Erythroblast (primary cell): ENCODE measurements around the gene COL4A2.

Experiments used
- DNase-seq, 2 experiments: peaks; one replicate each; lab custom pipeline; 2025; lab: John Stamatoyannopoulos, UW
- GATA1 ChIP-seq: IDR thresholded peaks from 2 replicates; pipeline ENCODE4 v1.6.1; 2011; ENCODE audit warnings: low read depth, mild to moderate bottlenecking, control low read depth, low read length, moderate library complexity
- POLR2A ChIP-seq: IDR thresholded peaks from 2 replicates; pipeline ENCODE4 v1.6.1; 2011; ENCODE audit warnings: mild to moderate bottlenecking, low read length

The COL4A2 gene

GRCh38 chr13:110436276-110436675, 129.2 kb downstream of the COL4A2 start:
- DNase-seq, result no peak
- TF ChIP-seq GATA1 (no peak), POLR2A (no peak)

DNA sequence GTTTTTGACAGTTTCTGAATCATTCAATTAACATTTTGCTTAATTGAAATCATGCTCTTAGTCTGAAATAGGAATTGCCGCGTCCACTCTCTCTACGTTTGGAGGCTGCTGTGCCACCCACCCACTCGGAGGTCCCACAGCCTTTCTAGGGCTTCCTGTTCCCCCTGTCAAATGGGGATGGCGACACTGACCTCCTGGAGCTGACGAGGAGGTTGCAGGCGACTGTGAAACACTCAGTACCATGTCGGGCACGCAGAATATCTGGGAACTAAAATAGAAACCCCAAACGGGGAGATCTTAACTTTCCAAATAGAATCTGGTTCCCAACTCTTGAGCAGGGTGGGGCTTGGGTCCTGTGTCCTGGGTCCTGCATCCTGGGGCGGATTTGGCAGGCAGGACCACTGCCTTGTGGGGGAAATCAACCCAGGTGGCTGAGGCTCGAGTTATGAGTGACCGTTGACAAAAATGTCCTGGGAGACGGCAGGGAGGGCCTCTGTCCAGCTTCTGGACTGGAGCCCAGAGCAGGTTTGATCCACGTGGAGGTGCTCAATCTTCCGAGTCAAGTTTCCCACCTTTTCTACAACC, 129.8 kb downstream of the COL4A2 start:
- TF ChIP-seq GATA1 (no peak), POLR2A (no peak)
- no peak for DNase-seq

- DNase-seq, result no peak
- TF ChIP-seq POLR2A (no peak), GATA1 (no peak)
Observed at GRCh38 chr13:110438211-110438610, 131.1 kb downstream of the COL4A2 start.

DNA sequence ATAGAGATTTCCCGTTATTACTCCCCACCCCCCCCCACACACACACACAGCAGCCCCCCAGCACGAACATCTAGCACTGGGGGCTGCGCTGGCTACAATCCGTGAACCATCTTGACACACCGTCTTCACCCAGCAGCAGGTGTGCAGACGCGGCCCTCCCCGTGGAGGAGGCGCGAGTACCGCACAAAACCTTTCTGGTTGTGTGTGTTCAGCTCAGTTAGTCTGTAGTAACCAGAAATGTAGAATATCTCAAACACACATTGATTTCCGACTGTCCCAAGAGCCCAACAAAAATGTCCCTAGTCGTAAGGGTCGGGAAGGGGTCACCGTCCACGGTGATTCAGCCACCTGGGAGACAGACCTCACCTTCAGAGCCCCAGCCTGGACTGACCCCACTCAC, 131.7 kb downstream of the COL4A2 start:
- TF ChIP-seq POLR2A (no peak), GATA1 (no peak)
- DNase-seq, result no peak

DNA sequence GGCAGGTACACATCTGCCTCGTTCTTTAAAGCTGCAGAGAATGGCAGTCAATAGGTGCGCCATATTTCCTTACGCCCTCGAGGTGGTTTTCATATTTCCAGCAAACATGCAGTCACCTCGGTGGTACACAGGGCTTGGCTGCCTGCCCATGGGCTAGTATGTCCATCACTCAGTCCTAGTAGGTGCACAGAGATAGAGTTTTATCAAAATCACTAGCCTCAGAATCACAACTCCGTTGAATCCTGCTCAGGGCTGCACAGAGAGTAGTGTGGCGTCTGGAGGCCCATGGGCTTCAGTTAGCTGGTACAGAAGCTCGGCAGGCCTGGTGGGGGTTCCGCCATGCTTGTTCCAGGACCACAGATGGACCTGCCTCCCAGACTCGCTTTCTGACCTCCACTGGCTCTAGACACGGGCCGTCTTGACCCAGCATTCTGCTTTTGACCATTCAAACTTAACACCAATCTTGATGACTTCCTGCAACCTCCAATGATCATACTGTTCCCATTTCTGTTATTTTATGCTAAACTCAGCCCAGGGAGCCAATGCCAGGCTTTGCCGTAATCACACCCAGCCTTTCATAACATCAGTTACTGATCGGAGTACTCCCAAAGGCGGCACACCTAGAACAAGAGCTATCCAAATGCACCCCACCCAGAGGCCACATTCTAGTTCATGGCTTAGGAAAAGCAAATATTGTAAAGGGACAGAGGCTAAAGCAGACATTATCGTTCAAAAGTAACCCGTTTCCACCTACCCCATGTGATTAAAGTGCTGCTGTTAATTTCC, 134.1 kb downstream of the COL4A2 start:
- no peak for TF ChIP-seq POLR2A
- DNase-seq, result no peak

GRCh38 chr13:110442930-110443621, 136.0 kb downstream of the COL4A2 start:
- no peak for DNase-seq
- TF ChIP-seq GATA1 (no peak), POLR2A (no peak)

DNA sequence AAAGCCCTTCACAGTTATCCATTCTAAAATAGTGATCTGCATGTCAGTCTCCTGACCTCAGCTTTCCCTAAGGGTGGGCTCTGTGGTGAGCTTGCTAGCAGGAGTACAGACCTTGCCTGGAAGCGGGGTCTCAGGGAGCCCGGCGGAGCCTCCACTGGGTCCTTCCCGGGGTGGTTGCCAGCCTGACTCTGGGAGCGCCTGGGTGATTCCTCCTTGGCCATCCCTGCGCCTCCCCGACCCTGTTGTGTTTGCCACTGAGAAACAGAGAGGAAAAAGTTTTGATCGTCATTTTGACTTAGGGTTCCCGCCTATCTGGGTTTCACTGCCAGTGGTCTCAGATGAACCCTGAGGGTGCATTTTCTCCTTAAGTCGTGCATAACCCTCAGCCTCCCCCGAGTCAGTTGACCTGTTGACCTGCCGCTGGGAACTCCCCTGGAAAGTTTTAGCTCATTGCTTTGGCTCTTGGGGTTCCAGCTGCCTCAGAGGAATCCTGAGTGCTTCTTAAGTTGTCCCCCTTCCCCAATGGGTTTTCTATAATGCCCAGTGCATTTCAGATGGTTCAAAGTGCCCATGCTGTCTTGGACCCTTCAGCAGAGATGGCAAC, 136.6 kb downstream of the COL4A2 start:
- TF ChIP-seq GATA1 (no peak), POLR2A (no peak)
- DNase-seq, result no peak

- TF ChIP-seq GATA1, result no peak
- TF ChIP-seq POLR2A, result no peak
- DNase-seq, result no peak
Observed at GRCh38 chr13:110444226-110444653, 137.2 kb downstream of the COL4A2 start.

- no peak for TF ChIP-seq GATA1
- no peak for TF ChIP-seq POLR2A
- no peak for DNase-seq
Observed at GRCh38 chr13:110445183-110445582, 138.1 kb downstream of the COL4A2 start.

DNA sequence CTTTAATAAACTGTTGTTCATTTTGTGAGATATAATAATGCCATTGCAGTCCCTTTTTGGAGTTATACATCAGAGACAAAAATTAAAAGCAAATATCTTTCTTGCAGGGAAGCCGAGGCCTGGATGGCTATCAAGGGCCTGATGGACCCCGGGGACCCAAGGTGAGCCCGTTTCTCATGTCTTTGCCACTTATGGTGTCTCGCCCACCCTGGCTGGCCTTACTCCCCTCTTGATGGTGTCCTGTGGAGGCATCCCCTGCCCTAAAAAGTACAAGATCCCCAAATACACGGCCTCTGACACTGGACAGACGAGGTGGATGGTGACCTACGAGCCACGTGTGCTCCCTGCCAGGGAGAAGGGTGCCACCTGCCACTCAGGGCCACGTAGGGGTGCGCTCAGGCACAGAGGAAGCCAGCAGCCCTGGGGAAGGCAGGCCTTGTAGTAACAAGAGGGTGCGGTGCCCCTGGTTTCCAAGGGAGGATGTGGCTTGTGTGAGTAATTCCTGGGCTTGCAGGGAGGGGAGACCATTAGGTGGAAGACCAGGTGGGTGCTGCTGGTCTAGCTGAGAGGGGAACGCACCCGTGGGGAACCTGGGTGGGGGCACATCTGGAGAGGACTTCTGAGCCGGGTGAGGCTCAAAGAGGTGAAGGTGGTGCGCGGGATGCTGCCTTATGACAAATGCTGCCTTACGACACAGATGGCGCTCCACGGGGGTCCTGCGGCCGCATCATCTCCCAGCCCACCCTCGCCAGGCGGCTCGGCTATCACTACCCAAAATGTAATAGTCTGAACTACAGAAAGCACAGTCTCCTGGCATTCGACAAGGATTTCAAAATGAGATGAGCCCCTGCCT, 138.9 kb downstream of the COL4A2 start:
- DNase-seq, result no peak

DNA sequence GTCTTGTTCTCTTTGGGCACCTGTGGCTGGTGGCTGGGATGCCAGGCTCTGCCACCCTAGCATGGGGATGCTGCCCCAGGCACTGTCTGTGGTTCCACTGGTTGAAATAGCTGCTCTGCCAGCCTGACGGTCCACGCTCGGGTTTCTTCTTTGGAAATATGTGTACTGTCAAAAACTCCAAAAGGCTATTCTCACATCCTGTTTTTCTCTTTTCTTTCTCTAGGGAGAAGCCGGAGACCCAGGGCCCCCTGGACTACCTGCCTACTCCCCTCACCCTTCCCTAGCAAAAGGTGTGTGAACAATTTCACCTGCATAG, 139.4 kb downstream of the COL4A2 start:
- TF ChIP-seq GATA1, result no peak
- no peak for TF ChIP-seq POLR2A
- no peak for DNase-seq

More for the DNA sequence above, 138.9 kb downstream of the COL4A2 start:
- TF ChIP-seq POLR2A, result no peak
- TF ChIP-seq GATA1, result no peak

GRCh38 chr13:110447058-110447511, 140.0 kb downstream of the COL4A2 start:
- DNase-seq, result no peak
- no peak for TF ChIP-seq GATA1
- no peak for TF ChIP-seq POLR2A

DNA sequence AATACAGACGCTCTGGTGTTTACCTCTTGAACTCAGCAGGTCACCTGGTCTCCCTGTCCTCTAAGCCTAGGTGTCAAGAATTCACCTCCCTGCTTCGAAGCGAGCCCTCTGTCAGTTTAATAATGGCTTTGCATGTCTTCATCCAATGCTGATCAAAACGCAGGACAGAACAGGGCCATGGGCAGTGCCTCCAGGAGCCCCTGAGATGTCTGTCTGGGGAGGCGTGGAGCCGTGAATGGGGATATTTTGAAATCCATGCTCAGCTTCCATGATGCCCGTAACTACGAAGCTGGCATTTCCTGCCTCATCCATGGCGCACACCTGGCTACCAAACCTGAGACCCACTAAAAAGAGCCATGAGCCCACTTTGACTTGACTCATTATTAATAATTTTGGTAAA, 140.7 kb downstream of the COL4A2 start:
- DNase-seq, result no peak
- no peak for TF ChIP-seq GATA1
- TF ChIP-seq POLR2A, result no peak
